DND-41 (cell line): ENCODE data around the gene NDUFS7.

Source experiments
- CTCF ChIP-seq: IDR thresholded peaks from 2 replicates; pipeline ENCODE4 v1.5.1; 2012; ENCODE audit warnings: borderline replicate concordance, low read length, moderate library complexity, mild to moderate bottlenecking; ENCODE audit not compliant: poor library complexity, severe bottlenecking; ENCODE audit errors: extremely low read depth
- EZH2 ChIP-seq: IDR thresholded peaks from 3 replicates; pipeline ENCODE4 v1.6.1; 2012; ENCODE audit warnings: borderline replicate concordance, low read depth, mild to moderate bottlenecking, moderate library complexity, low read length, inconsistent platforms; ENCODE audit not compliant: severe bottlenecking

DNA sequence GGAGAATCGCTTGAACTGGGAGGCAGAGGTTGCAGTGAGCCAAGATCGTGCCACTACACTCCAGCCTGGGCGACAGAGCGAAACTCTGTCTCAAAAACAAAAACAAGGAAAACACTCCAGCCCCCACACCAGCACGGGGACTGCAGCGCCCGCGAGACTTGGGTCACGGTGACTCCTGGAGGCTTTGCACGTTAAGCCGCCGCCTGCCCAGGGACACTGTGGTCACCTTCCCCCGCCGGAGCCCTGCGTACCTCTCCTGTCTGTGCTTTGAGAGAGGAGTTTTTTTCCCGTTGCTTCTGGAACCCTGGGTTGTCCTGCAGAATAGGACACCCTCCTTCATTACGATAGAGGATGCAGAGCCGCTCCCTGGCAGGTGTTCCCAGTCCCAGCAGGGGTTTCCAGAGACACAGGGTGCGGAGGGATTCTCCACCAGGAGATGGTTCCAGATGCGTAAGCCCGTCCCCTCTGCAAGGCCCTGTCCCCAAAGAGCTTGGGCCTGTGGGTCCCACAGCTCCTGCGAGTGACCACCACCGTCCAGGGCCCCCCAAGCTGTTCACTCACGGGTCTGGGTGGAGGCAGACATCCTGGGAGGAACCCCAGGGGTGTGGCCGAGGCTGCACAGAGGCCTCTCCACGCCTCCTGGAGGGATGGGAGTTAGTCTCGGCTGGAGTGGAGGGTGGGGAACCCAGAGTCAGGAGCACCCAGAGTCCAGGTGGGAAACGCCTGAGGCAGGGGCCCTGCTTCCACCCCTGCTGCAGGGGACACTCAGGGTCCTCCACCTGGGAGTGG, 42.8 kb upstream of the NDUFS7 start:
- TF ChIP-seq CTCF (no peak), EZH2 (no peak)
